GM21717 (cell line): ENCODE results near the gene PTPRN2.
"Not testable (repeated sequence)": the region's sequence is repeated elsewhere in the genome, so short reads cannot be mapped to it uniquely, and the experiment has no call there.

Source experiments
- ATAC-seq: cut with Tn5 transposase; IDR thresholded peaks from one replicate; pipeline ENCODE4 v1.9.1; 2021; ENCODE audit warnings: mild to moderate bottlenecking, moderate library complexity; ENCODE audit not compliant: unreplicated experiment

Gene PTPRN2

DNA sequence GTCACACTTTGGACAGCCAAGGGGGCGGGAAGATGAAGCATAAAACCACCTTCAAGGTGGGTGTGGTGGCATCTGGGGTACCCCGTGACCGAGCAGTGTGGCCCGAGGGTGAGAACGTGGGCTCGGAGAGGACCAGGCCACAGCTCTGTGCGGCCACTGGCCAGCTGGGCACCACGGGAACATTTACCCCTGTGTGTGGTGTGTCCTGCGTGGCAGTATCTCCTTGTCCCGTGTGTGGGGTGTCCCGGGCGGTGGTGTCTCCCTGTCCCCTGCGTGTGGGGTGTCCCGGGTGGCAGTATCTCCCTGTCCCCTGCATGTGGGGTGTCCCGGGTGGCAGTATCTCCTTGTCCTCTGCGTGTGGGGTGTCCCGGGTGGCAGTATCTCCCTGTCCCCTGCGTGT lies 680.5 kb downstream of the PTPRN2 start:
- ATAC-seq, result no peak

DNA sequence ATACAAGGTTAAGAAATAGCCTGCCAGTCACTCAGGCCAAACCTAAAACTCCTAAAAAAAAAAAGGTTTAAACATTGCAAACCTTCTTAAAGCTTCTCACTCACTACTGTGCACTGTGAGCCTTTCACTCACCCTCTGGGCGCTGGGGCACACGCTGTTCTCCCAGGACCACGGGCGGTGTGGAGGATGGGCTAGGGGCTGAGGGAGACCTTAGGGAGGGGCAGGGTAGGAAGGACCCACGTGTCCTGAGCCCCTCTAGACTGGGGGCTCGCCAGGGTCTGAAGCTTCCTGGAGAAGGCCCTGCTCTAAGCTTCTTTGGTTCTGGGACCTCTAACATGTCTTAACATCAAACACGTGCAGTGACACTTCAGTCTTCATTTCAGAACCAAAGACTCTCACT lies 681.0 kb downstream of the PTPRN2 start:
- no peak for ATAC-seq

GRCh38 chr7:157905651-157906461 lies 681.8 kb downstream of the PTPRN2 start:
- no peak for ATAC-seq

GRCh38 chr7:157904866-157905570 lies 682.6 kb downstream of the PTPRN2 start:
- ATAC-seq, result no peak

DNA sequence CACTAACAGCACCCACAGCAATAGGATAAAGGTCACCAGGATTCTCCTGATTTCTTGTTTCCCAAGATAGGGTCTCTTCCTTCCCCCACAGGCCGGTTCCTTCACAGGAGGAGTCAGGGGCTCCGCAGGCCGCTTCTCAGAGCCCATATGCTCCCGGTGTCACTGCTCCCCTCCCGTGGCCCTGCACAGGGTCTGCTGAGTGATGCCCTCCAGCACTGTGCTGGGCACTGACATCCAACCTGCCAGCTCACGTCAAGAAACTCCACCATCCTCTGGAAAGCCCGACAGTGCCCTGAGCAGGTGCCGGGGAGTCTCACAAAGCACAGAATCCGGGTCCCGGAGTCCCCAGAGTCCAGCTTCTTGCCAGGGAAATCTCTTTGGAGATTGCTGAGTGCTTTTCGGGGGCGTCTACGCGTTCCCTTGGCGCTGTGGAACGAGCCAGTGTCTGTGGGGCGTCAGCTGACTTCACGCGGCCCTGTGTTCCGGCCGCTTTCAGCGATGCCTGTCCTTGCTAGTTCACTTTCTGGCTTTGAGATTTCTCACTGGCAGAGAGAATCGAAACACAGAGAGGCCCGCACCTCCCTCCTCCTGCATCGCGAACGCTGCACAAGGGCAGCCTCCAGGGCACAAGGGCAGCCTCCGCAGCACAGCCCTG lies 683.3 kb downstream of the PTPRN2 start:
- ATAC-seq, result no peak

GRCh38 chr7:157903710-157904109 lies 683.9 kb downstream of the PTPRN2 start:
- no peak for ATAC-seq

GRCh38 chr7:157903296-157903695 lies 684.3 kb downstream of the PTPRN2 start:
- no peak for ATAC-seq

DNA sequence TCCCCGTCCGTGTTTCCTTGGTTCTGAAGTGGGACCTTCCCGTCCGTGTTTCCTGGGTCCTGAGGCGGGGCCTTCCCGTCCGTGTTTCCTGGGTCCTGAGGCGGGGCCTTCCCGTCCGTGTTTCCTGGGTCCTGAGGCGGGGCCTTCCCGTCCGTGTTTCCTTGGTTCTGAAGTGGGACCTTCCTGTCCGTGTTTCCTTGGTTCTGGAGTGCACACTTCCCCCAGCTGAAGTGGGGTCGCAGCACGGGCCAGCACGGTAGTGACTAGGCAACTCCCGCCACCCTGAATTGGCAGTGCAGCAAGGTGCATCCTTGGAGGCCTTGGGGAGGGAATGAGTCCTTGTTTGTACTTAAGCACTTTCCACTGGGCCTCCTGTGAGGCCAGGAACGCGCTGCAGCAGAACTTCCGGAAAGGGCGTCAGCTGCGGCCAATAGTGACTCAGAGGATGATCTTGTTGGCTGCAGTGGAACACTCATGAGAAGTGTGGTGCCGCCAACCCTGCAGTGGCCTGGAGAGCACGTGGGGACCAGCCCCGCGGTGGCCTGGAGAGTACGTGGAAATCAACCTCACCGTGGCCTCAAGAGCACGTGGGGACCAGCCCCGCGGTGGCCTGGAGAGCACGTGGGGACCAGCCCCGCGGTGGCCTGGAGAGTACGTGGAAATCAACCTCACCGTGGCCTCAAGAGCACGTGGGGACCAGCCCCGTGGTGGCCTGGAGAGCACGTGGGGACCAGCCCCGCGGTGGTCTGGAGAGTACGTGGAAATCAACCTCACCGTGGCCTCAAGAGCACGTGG lies 685.6 kb downstream of the PTPRN2 start:
- not testable (repeated sequence) for ATAC-seq

DNA sequence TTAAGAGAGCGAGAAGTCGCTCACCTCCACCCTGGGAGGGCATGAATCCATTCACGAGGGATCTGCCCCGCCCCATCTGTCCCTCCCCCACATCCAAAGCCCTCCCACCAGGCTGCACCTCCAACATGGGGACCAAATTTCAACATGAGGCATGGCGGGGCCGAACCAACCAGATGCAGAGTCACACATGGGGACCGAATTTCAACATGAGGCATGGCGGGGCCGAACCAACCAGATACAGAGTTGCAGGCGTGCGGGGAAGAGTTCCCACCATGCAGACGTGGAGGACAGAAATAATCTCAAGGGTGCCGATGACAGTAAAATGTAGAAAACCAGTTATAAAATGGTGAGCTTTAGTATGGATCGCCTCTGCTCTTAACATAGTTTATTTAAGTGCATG lies 686.5 kb downstream of the PTPRN2 start:
- no peak for ATAC-seq

- ATAC-seq, result no peak
These were observed 687.1 kb downstream of the PTPRN2 start for GRCh38 chr7:157900556-157900955.

GRCh38 chr7:157900011-157900410 lies 687.6 kb downstream of the PTPRN2 start:
- ATAC-seq, result no peak

GRCh38 chr7:157898802-157899505 lies 688.7 kb downstream of the PTPRN2 start:
- no peak for ATAC-seq

DNA sequence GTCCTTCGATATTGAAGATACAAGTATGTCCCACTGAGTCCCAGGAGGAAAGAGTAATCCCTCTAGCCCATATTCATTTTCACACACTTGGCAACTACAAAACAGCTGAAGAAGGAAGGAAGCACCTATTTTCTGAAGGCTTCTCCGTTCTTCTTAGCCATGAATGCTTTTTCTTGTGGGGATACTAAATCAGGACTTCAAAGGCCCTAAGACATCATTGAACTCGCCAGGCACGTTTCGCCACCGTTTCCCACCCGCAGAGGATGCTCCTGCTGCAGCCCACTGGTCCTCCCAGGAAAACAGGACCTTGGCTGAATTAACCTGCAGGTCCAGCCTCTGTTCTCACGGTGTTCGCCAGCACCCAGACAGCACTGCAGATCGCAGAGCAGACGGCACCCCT lies 689.4 kb downstream of the PTPRN2 start:
- no peak for ATAC-seq

- no peak for ATAC-seq
These were observed 689.9 kb downstream of the PTPRN2 start for GRCh38 chr7:157897681-157898080.

DNA sequence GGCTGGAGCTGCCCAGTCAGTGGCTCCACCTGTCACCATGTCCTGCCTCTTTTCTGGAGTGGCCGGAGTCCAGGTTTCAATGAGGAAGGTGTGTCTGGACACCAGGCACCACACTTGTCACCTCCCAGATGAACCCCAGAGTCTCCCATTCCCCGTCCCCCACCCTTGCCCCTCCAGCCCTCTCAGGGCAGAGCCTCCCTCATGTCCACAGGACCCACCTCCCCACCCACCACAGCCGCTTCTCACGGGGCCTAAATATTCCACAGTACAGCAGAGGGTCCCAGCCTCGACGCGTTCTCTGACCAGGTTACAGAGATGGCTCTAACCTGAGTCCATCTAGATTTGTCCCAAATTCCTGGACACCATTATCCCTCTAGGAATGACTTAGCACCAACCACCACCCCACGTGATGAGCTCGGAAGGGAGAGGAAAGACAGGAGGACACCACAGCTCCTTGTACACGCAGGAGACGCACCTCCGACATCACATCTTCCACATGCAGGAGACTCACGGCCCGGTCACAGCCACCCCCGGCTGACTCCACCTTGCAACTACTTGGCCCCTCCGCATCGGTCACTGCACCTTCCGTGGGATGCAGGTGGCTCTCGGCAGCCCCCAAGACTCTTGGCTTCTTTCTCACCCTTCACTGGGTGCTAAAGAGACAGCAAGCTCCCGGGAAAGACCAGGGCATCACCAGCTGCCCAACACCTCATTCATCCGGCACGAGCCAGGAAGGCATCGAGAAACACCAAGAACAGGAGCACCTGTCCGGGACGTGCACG lies 690.7 kb downstream of the PTPRN2 start:
- no peak for ATAC-seq

GRCh38 chr7:157896376-157896675 lies 691.3 kb downstream of the PTPRN2 start:
- ATAC-seq, result not testable (repeated sequence)

DNA sequence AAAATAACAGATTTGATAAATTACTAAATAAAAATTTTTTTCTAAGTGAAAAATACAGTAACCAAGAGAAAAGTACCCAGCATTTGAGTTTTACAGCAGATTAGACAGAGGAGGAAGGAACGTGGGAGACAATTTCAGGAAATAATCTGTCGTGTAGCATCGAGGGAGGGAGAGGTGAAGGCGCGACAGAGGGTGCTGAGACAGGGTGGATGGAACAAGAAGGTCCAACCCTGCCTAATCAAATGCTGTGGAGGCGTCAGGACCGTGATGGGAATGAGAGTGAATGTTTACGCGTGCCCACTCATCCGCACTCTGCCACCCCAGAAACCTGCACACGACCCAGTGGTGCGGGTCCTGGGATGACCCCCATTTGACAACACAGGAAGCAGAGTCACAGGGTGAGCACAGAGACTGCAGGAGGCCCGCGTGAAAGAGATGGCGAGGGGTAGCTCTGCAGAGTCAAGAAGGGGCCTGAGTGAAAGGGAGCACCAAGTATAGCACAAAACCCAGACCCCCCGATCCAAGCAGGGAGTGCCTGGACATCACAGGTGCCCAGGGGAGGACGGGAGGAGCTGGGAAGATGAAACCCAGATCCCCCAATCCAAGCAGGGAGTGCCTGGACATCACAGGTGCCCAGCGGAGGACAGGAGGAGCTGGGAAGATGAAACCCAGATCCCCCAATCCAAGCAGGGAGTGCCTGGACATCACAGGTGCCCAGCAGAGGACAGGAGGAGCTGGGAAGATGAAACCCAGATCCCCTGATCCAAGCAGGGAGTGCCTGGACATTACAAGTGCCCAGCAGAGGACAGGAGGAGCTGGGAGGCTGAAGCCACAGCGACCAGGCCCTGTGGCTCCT lies 691.9 kb downstream of the PTPRN2 start:
- no peak for ATAC-seq

DNA sequence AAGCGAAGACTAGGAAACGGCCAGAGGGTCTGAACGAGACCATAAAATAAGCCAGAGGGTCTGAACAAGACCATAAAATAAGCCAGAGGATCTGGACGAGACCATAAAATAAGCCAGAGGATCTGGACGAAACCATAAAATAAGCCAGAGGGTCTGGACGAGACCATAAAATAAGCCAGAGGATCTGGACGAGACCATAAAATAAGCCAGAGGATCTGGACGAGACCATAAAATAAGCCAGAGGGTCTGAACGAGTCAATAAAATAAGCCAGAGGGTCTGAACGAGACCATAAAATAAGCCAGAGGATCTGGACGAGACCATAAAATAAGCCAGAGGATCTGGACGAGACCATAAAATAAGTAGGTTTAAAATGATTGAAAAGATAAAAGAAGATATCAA lies 692.5 kb downstream of the PTPRN2 start:
- not testable (repeated sequence) for ATAC-seq

GRCh38 chr7:157893535-157894044 lies 694.0 kb downstream of the PTPRN2 start:
- no peak for ATAC-seq
